ENCODE measurements around the gene DHRS1.
"Not testable (repeated sequence)": the region's sequence is repeated elsewhere in the genome, so short reads cannot be mapped to it uniquely, and the experiment has no call there.

Gene DHRS1

DNA sequence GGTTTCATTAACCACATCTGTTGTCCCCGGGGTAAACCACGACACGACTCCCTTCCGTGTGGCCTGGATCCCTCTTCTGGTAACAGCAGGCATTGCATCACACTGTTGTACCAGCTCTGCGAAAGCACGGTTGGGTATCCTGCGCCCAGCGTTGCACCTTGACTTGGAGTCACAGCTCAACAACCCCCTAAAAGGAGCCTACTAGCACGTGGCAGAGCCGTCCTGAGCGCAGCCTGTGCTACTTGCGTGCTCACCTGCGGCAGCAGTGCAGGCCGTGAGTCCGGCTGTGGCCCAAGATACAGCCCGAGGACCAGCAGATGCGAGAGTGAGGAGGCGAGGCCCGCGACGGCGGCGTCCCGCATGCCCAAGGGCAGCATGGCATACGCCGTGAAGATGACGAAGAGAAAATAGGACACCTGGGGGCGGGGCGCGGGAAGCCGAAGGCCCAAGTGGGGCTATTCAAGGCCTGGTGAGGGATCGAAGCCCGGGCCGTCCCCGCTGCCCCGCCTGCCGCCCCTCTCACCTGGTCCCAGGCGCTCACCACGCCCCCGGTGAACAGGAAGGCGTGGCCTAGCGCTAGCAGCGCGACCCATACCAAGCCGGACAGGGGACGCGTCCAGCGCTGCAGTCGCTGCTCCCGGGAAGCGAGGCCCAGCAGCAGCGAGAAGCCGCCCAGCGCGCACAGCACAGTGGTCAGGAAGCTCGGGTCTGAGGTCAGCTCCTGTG, 32.9 kb upstream of the DHRS1 start:
- peak; percentile 65 to 88 for DNase-seq (ENCODE audit: low spot score in 2 of 2)
- H3K27ac Mint-ChIP-seq: peak overlapping the region; percentile 68
- no peaks in the 10 kb centered on the region for H3K9me3 Mint-ChIP-seq
- peak overlapping the region; percentile 78 for H3K4me3 Mint-ChIP-seq
- peaks cover 66% of the 10 kb centered on the region for H3K4me1 Mint-ChIP-seq
- peaks cover 35% of the 10 kb centered on the region for H3K36me3 Mint-ChIP-seq
- ATAC-seq: peak; percentile 77

GRCh38 chr14:24331731-24332267, 32.2 kb upstream of the DHRS1 start:
- H3K4me1 Mint-ChIP-seq: peaks cover 70% of the 10 kb centered on the region
- H3K27ac Mint-ChIP-seq: peak overlapping the region; percentile 68
- DNase-seq (ENCODE audit: low spot score in 2 of 2) (no peak), ATAC-seq (no peak)
- H3K4me3 Mint-ChIP-seq: peak overlapping the region; percentile 78
- H3K36me3 Mint-ChIP-seq: peaks cover 29% of the 10 kb centered on the region
- H3K9me3 Mint-ChIP-seq: no peaks in the 10 kb centered on the region

GRCh38 chr14:24330973-24331674, 31.5 kb upstream of the DHRS1 start:
- Mint-ChIP-seq H3K27ac (peak overlapping the region; percentile 68), H3K9me3 (no peaks in the 10 kb centered on the region), H3K36me3 (peaks cover 22% of the 10 kb centered on the region), H3K4me1 (peaks cover 70% of the 10 kb centered on the region), H3K4me3 (no peak overlapping the region)
- no peak for ATAC-seq
- no peak for DNase-seq (ENCODE audit: low spot score in 2 of 2)

DNA sequence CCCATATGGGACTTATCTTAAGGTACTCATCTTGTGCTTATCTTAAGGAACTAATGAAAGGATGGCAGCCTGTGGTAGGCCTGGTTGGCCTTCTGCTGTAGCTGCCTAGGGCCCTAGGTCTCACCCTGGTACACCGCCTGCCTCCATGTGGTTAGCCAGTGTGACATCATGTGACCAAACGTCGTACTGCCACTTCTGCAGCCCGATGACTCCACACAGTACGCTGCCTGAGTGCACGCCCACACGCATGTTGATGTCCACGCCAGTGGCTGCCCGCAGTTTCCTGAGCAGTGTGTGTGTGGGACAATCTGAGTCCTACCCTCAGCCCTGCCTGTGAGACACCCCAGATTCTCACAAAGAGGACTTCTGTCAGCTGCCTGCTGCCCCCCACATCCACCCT, 30.2 kb upstream of the DHRS1 start:
- Mint-ChIP-seq H3K36me3 (peaks cover 19% of the 10 kb centered on the region), H3K9me3 (no peaks in the 10 kb centered on the region), H3K27ac (peak overlapping the region; percentile 81), H3K4me3 (peak overlapping the region; percentile 40), H3K4me1 (peaks cover 62% of the 10 kb centered on the region)
- DNase-seq (ENCODE audit: low spot score in 2 of 2) (peak; percentile 75 to 92), ATAC-seq (peak; percentile 89)

GRCh38 chr14:24329073-24329663, 29.6 kb upstream of the DHRS1 start:
- Mint-ChIP-seq H3K9me3 (no peaks in the 10 kb centered on the region), H3K4me1 (peaks cover 61% of the 10 kb centered on the region), H3K27ac (peak overlapping the region; percentile 81), H3K36me3 (peaks cover 19% of the 10 kb centered on the region), H3K4me3 (peak overlapping the region; percentile 40)
- DNase-seq (ENCODE audit: low spot score in 2 of 2) (no peak), ATAC-seq (no peak)

DNA sequence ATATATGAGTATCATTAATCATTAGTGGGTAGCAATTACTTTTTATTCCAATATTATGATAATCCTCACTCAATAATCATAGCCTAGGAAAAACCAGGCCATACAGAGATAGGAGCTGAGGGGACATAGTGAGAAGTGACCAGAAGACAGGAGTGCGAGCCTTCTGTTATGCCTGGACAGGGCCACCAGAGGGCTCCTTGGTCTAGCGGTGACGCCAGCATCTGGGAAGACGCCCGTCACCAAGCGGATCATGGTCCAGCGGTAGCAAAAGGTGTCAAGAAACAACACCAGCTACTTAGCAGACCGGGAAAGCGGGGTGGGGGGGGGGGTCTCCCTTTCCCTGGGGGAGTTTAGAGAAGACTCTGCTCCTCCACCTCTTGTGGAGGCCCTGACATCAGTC, 28.3 kb upstream of the DHRS1 start:
- peak overlapping the region; percentile 84 for H3K27ac Mint-ChIP-seq
- not testable (repeated sequence) for H3K9me3 Mint-ChIP-seq; ATAC-seq; H3K4me3 Mint-ChIP-seq; DNase-seq (ENCODE audit: low spot score in 2 of 2)
- H3K4me1 Mint-ChIP-seq: peaks cover 60% of the 10 kb centered on the region
- peaks cover 19% of the 10 kb centered on the region for H3K36me3 Mint-ChIP-seq

GRCh38 chr14:24327303-24327702, 27.7 kb upstream of the DHRS1 start:
- DNase-seq (ENCODE audit: low spot score in 2 of 2) (no peak), ATAC-seq (no peak)
- no peaks in the 10 kb centered on the region for H3K9me3 Mint-ChIP-seq
- peaks cover 57% of the 10 kb centered on the region for H3K4me1 Mint-ChIP-seq
- peaks cover 18% of the 10 kb centered on the region for H3K36me3 Mint-ChIP-seq
- H3K4me3 Mint-ChIP-seq: no peak overlapping the region
- H3K27ac Mint-ChIP-seq: peak overlapping the region; percentile 84

DNA sequence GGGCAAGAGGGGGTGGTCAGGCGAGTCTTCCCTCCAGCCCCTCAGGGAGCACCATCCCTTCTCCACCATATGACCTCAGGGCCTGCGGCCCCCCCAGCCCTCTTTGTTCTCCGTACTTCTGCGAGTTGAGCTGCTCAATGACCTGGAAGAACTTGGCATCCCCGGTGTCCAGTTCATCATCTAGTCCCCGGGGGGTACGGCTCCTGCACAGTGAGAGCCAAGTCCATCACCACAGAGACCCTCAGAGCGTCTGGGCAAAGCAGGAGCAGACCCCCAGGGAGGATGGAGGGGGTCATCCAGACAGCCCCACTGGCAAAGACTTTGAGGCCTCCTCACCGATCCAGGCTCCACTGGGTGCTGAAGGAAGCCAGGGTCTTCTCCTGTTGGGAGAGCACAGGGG, 26.4 kb upstream of the DHRS1 start:
- Mint-ChIP-seq H3K27ac (peak overlapping the region; percentile 63), H3K4me1 (peaks cover 46% of the 10 kb centered on the region), H3K9me3 (no peaks in the 10 kb centered on the region), H3K36me3 (peaks cover 12% of the 10 kb centered on the region), H3K4me3 (no peak overlapping the region)
- ATAC-seq: no peak
- no peak for DNase-seq (ENCODE audit: low spot score in 2 of 2)

- H3K4me1 Mint-ChIP-seq: peaks cover 37% of the 10 kb centered on the region
- DNase-seq (ENCODE audit: low spot score in 2 of 2): no peak
- no peak for ATAC-seq
- peaks cover 12% of the 10 kb centered on the region for H3K36me3 Mint-ChIP-seq
- H3K27ac Mint-ChIP-seq: no peak overlapping the region
- H3K4me3 Mint-ChIP-seq: no peak overlapping the region
- H3K9me3 Mint-ChIP-seq: no peaks in the 10 kb centered on the region
Observed at GRCh38 chr14:24325041-24325530, 25.5 kb upstream of the DHRS1 start.

DNA sequence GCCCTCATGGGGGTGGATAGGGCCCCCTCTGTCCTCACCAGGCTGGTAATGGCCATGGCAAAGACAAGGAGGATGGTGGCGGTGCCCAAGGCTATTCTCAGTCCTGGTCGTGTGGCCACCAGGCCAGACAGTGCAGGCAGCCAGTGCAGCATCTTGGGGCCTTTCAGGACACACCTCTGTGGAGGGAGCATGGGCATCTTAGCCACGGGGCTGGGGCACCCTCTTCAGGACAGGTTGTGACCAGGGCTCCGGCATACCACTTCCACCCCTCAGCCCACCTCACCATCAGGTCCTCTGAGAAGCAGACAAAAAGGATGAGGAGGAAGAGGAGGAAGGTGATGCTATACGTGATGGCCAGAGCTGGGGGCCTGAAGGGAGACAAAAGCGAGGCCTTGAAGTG, 24.4 kb upstream of the DHRS1 start:
- H3K4me1 Mint-ChIP-seq: peaks cover 26% of the 10 kb centered on the region
- DNase-seq (ENCODE audit: low spot score in 2 of 2) (no peak), ATAC-seq (no peak)
- H3K9me3 Mint-ChIP-seq: no peaks in the 10 kb centered on the region
- peak overlapping the region; percentile 32 for H3K27ac Mint-ChIP-seq
- no peak overlapping the region for H3K4me3 Mint-ChIP-seq
- peaks cover 2% of the 10 kb centered on the region for H3K36me3 Mint-ChIP-seq

- no peaks in the 10 kb centered on the region for H3K9me3 Mint-ChIP-seq
- DNase-seq (ENCODE audit: low spot score in 2 of 2) (no peak), ATAC-seq (no peak)
- H3K36me3 Mint-ChIP-seq: no peaks in the 10 kb centered on the region
- no peak overlapping the region for H3K4me3 Mint-ChIP-seq
- peaks cover 20% of the 10 kb centered on the region for H3K4me1 Mint-ChIP-seq
- H3K27ac Mint-ChIP-seq: peak overlapping the region; percentile 2
Observed at GRCh38 chr14:24323341-24323740, 23.8 kb upstream of the DHRS1 start.

DNA sequence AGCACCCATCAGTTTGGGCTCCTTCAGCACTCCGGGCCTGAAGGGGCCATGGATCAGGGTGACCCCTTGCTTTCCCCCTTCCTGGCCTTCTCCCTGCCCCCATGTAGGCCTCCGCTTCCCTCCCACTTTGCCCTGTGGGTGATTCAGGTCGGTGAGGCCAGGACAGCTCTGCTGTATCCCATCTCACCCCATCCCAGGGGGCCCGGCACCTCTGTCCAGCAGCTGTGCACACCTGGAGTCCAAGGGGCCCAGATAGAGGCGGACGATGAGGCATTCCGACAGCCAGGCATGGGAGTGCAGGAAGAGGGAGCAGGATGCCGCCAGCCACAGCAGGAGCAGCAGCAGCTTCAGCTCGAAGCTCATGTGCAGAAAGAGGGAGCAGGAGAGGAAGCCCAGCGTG, 23.1 kb upstream of the DHRS1 start:
- Mint-ChIP-seq H3K27ac (peak overlapping the region; percentile 2), H3K4me1 (peaks cover 15% of the 10 kb centered on the region), H3K36me3 (no peaks in the 10 kb centered on the region), H3K9me3 (no peaks in the 10 kb centered on the region), H3K4me3 (no peak overlapping the region)
- ATAC-seq (no peak), DNase-seq (ENCODE audit: low spot score in 2 of 2) (no peak)

- H3K27ac Mint-ChIP-seq: no peak overlapping the region
Observed at GRCh38 chr14:24321212-24321975, 21.8 kb upstream of the DHRS1 start.

GRCh38 chr14:24317141-24317928, 17.8 kb upstream of the DHRS1 start:
- peak overlapping the region; percentile 65 for H3K27ac Mint-ChIP-seq

More at GRCh38 chr14:24321212-24321975, 21.8 kb upstream of the DHRS1 start:
- peaks cover 14% of the 10 kb centered on the region for H3K4me1 Mint-ChIP-seq
- no peaks in the 10 kb centered on the region for H3K36me3 Mint-ChIP-seq
- no peak overlapping the region for H3K4me3 Mint-ChIP-seq
- DNase-seq (ENCODE audit: low spot score in 2 of 2): no peak
- ATAC-seq: no peak
- no peaks in the 10 kb centered on the region for H3K9me3 Mint-ChIP-seq

More at GRCh38 chr14:24317141-24317928, 17.8 kb upstream of the DHRS1 start:
- Mint-ChIP-seq H3K9me3 (no peaks in the 10 kb centered on the region), H3K36me3 (peaks cover 2% of the 10 kb centered on the region), H3K4me3 (no peak overlapping the region), H3K4me1 (peaks cover 46% of the 10 kb centered on the region)
- ATAC-seq (no peak), DNase-seq (ENCODE audit: low spot score in 2 of 2) (no peak)
